Hematopoietic multipotent progenitor cell treated with erythropoietin and hydrocortisone succinate and interleukin-3 and kit ligand, for 4 days (in vitro differentiated cells): ENCODE results near the gene RASEF.

ENCODE experiments used
- DNase-seq: peaks from one replicate; pipeline ENCODE4 v3.0.0-alpha.2; 2015

Gene RASEF

GRCh38 chr9:83047839-83048775 is 14.8 kb downstream of the RASEF start:
- no peak for DNase-seq

GRCh38 chr9:83043597-83043996 is 19.3 kb downstream of the RASEF start:
- no peak for DNase-seq

- peak; percentile 6 for DNase-seq
Observed at GRCh38 chr9:83041771-83042170, 21.2 kb downstream of the RASEF start.

GRCh38 chr9:83039303-83039702 is 23.6 kb downstream of the RASEF start:
- DNase-seq = no peak

GRCh38 chr9:83036043-83036442 is 26.9 kb downstream of the RASEF start:
- DNase-seq = no peak

- no peak for DNase-seq
Observed at GRCh38 chr9:83035143-83035542, 27.8 kb downstream of the RASEF start.

GRCh38 chr9:83034587-83034986 is 28.4 kb downstream of the RASEF start:
- DNase-seq = no peak

DNA sequence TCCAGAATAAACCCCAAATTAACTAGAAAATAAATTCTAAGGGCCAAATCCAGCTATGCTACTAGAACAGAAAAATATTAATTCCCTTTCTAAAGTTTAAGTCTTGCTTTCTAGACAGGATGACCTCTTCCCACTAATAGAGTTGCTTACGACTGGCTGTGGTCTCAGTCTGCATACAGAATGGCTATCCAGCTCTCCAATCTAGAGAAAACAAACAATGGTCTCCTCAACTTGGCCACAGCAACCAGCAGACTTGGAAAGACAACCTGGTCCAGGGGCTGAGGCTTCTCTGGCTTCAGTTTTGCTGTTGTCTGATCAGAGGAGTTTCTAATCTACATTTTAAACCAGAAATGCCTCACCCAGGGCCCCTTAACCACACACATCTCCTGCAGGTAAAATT is 28.9 kb downstream of the RASEF start:
- no peak for DNase-seq

DNA sequence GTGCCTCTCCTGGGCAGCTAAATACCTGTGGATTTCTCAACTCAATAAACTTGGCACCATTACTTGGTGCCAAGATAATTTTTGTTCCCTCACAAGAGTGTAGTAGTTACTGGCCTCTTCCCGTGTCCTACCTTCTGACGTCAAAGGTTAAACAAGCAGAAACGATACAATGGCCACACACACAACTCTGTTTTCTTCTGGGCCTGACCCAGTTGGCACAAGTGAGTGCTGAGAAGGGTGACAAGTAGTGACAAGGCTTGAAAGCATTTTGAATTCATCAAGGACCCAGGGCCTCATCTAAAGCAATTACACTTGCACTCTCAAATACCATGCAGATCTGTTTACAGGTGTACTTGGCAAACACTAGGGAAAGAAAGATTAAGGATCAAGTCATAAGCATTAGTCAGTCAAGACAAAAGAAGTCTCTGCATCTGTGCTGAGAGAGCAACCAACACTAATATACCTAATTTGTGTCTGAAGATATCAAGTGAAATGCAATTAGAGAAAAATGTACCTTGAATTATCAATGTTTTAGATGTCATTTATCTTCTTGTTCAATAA is 30.8 kb downstream of the RASEF start:
- DNase-seq = no peak

DNA sequence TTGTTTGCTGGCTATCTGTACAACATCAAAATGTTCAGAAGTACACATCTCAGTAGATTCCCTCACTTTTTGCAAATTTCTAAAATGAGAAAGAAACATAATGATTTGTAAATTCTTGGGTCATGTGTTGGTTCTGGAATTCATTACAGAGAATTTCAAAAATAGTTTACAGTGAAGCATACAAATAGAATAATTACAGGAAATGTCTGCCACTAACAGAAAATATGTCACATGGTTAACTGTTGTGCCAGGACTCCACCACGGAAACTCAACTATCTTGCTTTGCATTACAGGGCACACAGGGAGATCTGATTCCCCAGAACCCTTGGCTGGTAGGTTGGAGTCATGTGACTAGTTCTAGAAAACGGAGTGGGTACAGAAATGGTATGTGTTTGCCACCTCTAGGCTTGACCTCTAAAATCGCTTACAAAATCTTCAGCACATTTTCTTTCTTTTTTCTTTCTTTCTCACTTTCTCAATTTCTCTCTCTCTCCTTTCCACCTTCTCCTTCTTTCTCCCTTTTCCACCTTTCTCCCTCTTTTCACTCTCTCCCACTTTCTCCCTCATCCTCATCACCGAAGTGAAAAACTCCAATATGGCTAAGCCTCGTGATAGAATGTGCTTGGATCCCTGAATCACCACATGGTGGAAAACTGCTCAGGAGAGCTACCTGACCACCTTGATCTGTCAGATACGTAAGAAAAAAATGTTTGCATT is 32.4 kb downstream of the RASEF start:
- peak; percentile 2 for DNase-seq

GRCh38 chr9:83029531-83030137 is 33.3 kb downstream of the RASEF start:
- no peak for DNase-seq

DNA sequence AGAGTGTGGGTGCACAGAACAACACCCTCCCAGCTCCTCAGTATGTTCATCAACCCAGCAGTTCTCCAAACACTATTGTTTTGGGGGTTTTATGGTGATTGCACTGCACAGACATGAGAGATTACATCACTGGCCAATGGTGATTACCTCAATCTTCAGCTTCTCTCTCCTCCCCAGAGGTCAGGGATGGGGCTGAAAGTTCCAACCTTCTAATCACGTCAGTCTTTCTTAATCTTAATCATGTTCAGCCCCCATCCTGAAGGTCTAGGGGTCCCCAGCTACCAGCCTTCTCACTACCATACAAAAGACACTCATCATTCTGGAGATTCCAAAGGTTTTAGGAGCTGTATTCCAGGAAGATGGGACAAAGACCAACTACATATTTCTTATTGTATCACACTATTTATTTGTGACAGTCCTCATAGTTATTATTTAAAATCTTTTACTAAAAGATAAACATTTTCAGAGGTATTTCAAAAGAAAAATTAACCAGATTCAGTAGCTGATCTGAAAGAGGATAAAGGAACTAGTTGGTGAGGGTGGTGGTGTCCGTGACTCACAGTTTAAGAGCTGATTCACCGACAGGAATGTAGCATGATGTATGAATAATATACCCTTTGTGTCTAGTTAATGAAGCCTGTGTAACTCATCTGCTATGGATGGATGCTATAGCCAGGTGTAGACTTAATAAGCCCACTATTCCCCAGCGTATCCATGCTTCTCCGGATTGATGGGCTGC is 35.6 kb downstream of the RASEF start:
- DNase-seq = no peak

DNA sequence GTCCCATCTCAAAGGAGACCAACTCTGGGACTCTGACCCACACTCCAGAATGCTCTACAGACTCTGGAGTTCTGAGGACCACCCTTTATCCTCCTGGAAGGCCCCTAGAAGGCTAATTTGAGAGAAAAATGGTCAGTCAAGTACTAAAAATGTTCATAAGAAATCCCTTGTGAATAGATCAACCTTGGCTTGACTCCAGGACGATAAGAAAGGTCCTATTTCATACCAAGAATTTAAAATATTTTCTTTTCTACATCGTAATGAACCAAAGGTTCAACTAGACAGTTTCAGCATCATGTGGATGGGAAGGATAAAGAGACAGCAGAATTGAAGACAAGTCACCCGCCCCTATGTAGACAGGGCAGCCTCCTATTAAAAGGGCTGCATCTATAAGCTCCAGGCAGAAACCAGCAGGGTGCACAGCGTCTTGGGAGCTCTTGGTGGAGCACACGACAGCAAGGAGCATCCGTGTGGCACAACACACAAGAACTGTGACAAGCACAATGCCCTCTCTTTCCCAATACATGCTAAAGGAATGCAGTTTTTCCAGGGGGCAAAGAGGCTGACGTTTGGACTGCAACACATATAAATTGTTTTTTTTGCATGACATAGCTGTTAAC is 38.3 kb downstream of the RASEF start:
- DNase-seq = no peak

- DNase-seq = no peak
Observed at GRCh38 chr9:83023151-83023550, 39.8 kb downstream of the RASEF start.

GRCh38 chr9:83020864-83021263 is 42.1 kb downstream of the RASEF start:
- no peak for DNase-seq

DNA sequence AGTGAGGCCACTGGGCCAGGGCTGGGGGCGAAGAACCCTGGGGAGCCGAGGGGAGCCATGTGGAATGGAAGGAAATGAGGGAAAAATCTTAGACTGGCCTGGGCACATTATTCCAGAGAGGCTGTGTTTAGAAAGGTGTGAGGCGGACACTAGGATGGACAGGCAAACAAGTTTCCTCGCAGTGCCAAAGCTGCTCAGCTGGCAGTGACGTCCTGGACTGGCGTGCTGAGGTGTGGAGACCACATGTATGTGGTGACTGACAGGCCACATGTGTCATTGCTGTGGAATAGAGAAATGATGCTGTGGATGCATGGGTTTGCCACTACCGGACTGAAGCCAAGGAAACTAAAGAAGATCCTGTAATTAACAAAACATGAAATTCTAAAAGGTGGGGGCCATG is 42.6 kb downstream of the RASEF start:
- DNase-seq = no peak

- no peak for DNase-seq
Observed at GRCh38 chr9:83019246-83019645, 43.7 kb downstream of the RASEF start.

GRCh38 chr9:83015897-83016296 is 47.0 kb downstream of the RASEF start:
- DNase-seq = no peak

- no peak for DNase-seq
Observed at GRCh38 chr9:83013867-83014605, 48.9 kb downstream of the RASEF start.

GRCh38 chr9:83012922-83013838 is 49.8 kb downstream of the RASEF start:
- DNase-seq = no peak
